ENCODE measurements around the gene ALAD. TPM values are rescaled to one million over a fixed set of nuclear protein-coding genes. Genes with fewer than 3 reads are reported as not detected.

ALAD gene
- total and polyA plus RNA-seq, 9 of the 15 experiments (the other 6 are each of a cell fraction or from before 2014, with no cell fraction given): 1.3 to 12.7 (median 6.8) TPM

- TF ChIP-seq MAX (CRISPR knock-in tag; IDR thresholded peaks at IDR 0.05) (no peak), SMARCA5 (IDR thresholded peaks at IDR 0.05) (no peak), SP2 (IDR thresholded peaks at IDR 0.05; ENCODE audit: extremely low read depth, low read depth, low read length, poor library complexity, severe bottlenecking) (no peak), MITF (IDR thresholded peaks at IDR 0.05) (no peak), BDP1 (IDR thresholded peaks at IDR 0.05; ENCODE audit: insufficient read depth, insufficient read length) (no peak), USF1 (CRISPR knock-in tag; IDR thresholded peaks at IDR 0.05) (no peak), RCOR1 (IDR thresholded peaks at IDR 0.05; ENCODE audit: borderline replicate concordance in 1 of 2, low read depth in 2 of 2, low read length in 2 of 2) (peak in 1 of 2 experiments; percentile 87; a peak in 3 of 4 replicates), ZSCAN29 (IDR thresholded peaks at IDR 0.05) (no peak), DACH1 (IDR thresholded peaks at IDR 0.05; ENCODE audit: partially characterized antibody) (no peak), ZBTB8A (IDR thresholded peaks at IDR 0.05; ENCODE audit: partially characterized antibody) (no peak)
These were observed 60.9 kb downstream of the ALAD start, which contains the start of gene WDR31 (continued) for GRCh38 chr9:113340011-113340699.
